Left ventricle myocardium superior (tissue), 1 donor: ENCODE results near the gene BBS12. TPM values are rescaled to one million over a fixed set of nuclear protein-coding genes. Genes with fewer than 3 reads are reported as not detected.
A peak's percentile ranks its signal among the peaks of the same experiment; 100 is the strongest.

Experiments
- ATAC-seq: fragments of 200-7000 bp; cut with Tn5 transposase; one replicate; pipeline ENCODE4 v1.9.1; 2020; ENCODE audit warnings: mild to moderate bottlenecking, moderate library complexity
- DNase-seq: peaks from one replicate; pipeline ENCODE4 v3.0.0-alpha.2; 2020
- intact Hi-C: fragments of 100-400 bp; cut with micrococcal nuclease; formaldehyde crosslinking; loops from one replicate; pipeline ENCODE4 v1.11.0; 2022
- total RNA-seq: library from RNA; stranded (reverse); fragmentation: NEBNext Ultra II Directional; extraction: Animal tissue kit (Norgen Biotek cat#: 25700); gene quantifications from one replicate; pipeline ENCODE4 v1.2.1, GENCODE V29; 2021
- donor health status: DM: no; HTN: yes; CAD: no; lungs with severe emphysema.

The BBS12 gene
- total RNA-seq, 1 donor from 2014 or later, result 5.5 TPM

- ATAC-seq (peak; percentile 42), DNase-seq (no peak)
- intact Hi-C loops, result no loop called here
Measured at GRCh38 chr4:122710434-122711308, 21.8 kb upstream of the BBS12 start.

- DNase-seq, result no peak
- intact Hi-C loops, result no loop called here
- ATAC-seq, result no peak
Measured at GRCh38 chr4:122711919-122712318, 20.6 kb upstream of the BBS12 start.

GRCh38 chr4:122712782-122713181, 19.7 kb upstream of the BBS12 start:
- DNase-seq (no peak), ATAC-seq (no peak)
- intact Hi-C loops, result no loop called here

- intact Hi-C loops, result loop anchor here (5.0 kb wide), 1 partner anchor 113 kb away; no protein-coding TSS in a partner anchor
Measured at GRCh38 chr4:122715221-122715620, 17.3 kb upstream of the BBS12 start.

GRCh38 chr4:122716825-122717448, 15.6 kb upstream of the BBS12 start:
- intact Hi-C loops, result loop anchor here (5.0 kb wide), 1 partner anchor 115 kb away; no protein-coding TSS in a partner anchor
- DNase-seq, result peak; percentile 65
- peak; percentile 86 for ATAC-seq

More at GRCh38 chr4:122715221-122715620, 17.3 kb upstream of the BBS12 start:
- ATAC-seq (no peak), DNase-seq (no peak)

GRCh38 chr4:122718281-122718680, 14.2 kb upstream of the BBS12 start:
- intact Hi-C loops, result loop anchor here (5.0 kb wide), 1 partner anchor 116 kb away; no protein-coding TSS in a partner anchor
- no peak for DNase-seq
- ATAC-seq, result no peak

- ATAC-seq, result peak; percentile 26
- intact Hi-C loops, result no loop called here
- DNase-seq, result no peak
Measured at GRCh38 chr4:122722256-122722655, 10.2 kb upstream of the BBS12 start.

GRCh38 chr4:122728856-122729255, 3.6 kb upstream of the BBS12 start:
- intact Hi-C loops, result no loop called here
- ATAC-seq (no peak), DNase-seq (no peak)

- no peak for DNase-seq
- ATAC-seq, result no peak
- intact Hi-C loops, result no loop called here
Measured at GRCh38 chr4:122731676-122732075, 828 bp upstream of the BBS12 start.

- ATAC-seq, result no peak
- intact Hi-C loops, result no loop called here
Measured at GRCh38 chr4:122733787-122734120, 1.2 kb downstream of the BBS12 start.

GRCh38 chr4:122739174-122739573, 6.7 kb downstream of the BBS12 start:
- DNase-seq (no peak), ATAC-seq (no peak)
- intact Hi-C loops, result no loop called here

More at GRCh38 chr4:122733787-122734120, 1.2 kb downstream of the BBS12 start:
- DNase-seq, result no peak

GRCh38 chr4:122742933-122743829, 10.7 kb downstream of the BBS12 start:
- intact Hi-C loops, result no loop called here
- DNase-seq (no peak), ATAC-seq (no peak)

- no peak for ATAC-seq
- no peak for DNase-seq
- intact Hi-C loops, result no loop called here
Measured at GRCh38 chr4:122744229-122744628, 11.7 kb downstream of the BBS12 start.

GRCh38 chr4:122746485-122746965, 14.0 kb downstream of the BBS12 start:
- no peak for ATAC-seq

GRCh38 chr4:122747068-122747467, 14.6 kb downstream of the BBS12 start:
- DNase-seq (no peak), ATAC-seq (no peak)
- intact Hi-C loops, result no loop called here

More at GRCh38 chr4:122746485-122746965, 14.0 kb downstream of the BBS12 start:
- intact Hi-C loops, result no loop called here
- DNase-seq, result no peak

- DNase-seq (no peak), ATAC-seq (no peak)
- intact Hi-C loops, result no loop called here
Measured at GRCh38 chr4:122747883-122748282, 15.4 kb downstream of the BBS12 start.

- ATAC-seq (no peak), DNase-seq (no peak)
- intact Hi-C loops, result no loop called here
Measured at GRCh38 chr4:122749704-122750454, 17.4 kb downstream of the BBS12 start.

GRCh38 chr4:122755675-122756074, 23.2 kb downstream of the BBS12 start:
- intact Hi-C loops, result loop anchor here (5.0 kb wide), 2 partner anchors 157 to 177 kb away; no protein-coding TSS in a partner anchor
- no peak for DNase-seq
- ATAC-seq, result no peak
